ENCODE measurements around the gene ANTXR1. TPM values are rescaled to one million over a fixed set of nuclear protein-coding genes. Genes with fewer than 3 reads are reported as not detected.
A peak's percentile ranks its signal among the peaks of the same experiment; 100 is the strongest.

Gene ANTXR1
- total and polyA plus RNA-seq, 2 donors (not counting 1 experiment from before 2014, with no cell fraction given): 44.6 to 101 TPM

DNA sequence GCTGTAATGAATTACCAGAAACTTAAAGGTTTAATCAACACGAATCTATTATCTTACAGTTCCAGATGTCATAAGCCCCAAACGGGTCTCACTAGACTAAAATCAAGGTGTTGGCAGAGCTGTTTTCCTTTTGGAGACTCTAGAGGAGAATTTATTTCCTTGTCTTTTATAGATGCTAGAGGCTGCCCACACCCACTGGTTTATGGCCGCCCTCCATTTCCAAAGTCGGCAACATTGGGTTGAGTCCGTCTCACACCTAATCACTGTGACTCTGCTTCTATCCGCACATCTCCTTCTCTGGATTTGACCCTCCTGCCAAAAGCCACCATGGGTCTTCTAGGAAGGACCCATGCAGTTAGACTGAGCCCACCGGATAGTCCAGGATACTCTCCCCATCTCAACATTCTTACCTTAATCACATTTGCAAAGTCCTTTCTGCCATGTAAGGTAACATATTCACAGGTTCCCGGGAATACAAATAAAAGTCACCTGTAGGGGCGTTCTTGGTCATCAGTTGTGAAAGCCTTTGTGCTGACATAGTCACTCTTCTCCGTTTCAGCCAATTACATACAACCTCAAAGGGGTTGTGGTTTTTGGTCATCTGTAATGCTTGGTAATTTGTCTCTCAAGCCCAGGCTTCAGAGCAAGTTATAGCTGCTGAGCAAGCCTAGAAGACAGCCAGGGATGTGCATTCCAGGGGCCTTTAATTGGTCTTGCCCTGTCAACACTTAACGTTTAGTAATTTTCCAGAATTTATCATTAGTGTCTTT, 179.4 kb downstream of the ANTXR1 start:
- Histone ChIP-seq H2AFZ (ENCODE audit: low read length) (no peak overlapping the region), H3K79me2 (ENCODE audit: control insufficient read depth, insufficient read depth, low read length) (no peaks in the 10 kb centered on the region), H3K36me3 (ENCODE audit: control insufficient read depth, insufficient read depth, low read length) (peaks cover 2% of the 10 kb centered on the region), H3K4me1 (ENCODE audit: control insufficient read depth, extremely low read depth, insufficient read depth, low read length) (peaks cover 6% of the 10 kb centered on the region), H4K20me1 (ENCODE audit: control insufficient read depth, extremely low read depth, insufficient read depth, low read length) (no peaks in the 10 kb centered on the region), H3K9ac (ENCODE audit: insufficient read depth, low read length) (no peak overlapping the region), H3K27ac (ENCODE audit: insufficient read depth, low read length) (no peak overlapping the region), H3K9me3 (ENCODE audit: control insufficient read depth, insufficient read depth, low read depth, low read length) (no peaks in the 10 kb centered on the region), H3K4me2 (ENCODE audit: extremely low read depth, insufficient read depth, low read length) (no peak overlapping the region), H3K4me3 (replicated peaks in 1 of 4; ENCODE audit: control extremely low read depth in 1 of 4, insufficient read depth in 1 of 4, low read depth in 3 of 4, low read length in 4 of 4) (no peak overlapping the region), H3K27me3 (ENCODE audit: control insufficient read depth, insufficient read depth, low read length) (no peaks in the 10 kb centered on the region)
- peak in 1 of 2 donors; percentile 69 for DNase-seq (ENCODE audit: low read depth in 2 of 2)
- TF ChIP-seq EZH2 (IDR thresholded peaks at IDR 0.05; ENCODE audit: low read length, missing control alignments): no peak
- TF ChIP-seq, protein P1, sequence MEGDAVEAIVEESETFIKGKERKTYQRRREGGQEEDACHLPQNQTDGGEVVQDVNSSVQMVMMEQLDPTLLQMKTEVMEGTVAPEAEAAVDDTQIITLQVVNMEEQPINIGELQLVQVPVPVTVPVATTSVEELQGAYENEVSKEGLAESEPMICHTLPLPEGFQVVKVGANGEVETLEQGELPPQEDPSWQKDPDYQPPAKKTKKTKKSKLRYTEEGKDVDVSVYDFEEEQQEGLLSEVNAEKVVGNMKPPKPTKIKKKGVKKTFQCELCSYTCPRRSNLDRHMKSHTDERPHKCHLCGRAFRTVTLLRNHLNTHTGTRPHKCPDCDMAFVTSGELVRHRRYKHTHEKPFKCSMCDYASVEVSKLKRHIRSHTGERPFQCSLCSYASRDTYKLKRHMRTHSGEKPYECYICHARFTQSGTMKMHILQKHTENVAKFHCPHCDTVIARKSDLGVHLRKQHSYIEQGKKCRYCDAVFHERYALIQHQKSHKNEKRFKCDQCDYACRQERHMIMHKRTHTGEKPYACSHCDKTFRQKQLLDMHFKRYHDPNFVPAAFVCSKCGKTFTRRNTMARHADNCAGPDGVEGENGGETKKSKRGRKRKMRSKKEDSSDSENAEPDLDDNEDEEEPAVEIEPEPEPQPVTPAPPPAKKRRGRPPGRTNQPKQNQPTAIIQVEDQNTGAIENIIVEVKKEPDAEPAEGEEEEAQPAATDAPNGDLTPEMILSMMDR (conservative IDR thresholded peaks at IDR 0.05 in 1 of 2, IDR thresholded peaks at IDR 0.05 in 1 of 2; ENCODE audit: low read depth in 1 of 2, low read length in 2 of 2): no peak

DNA sequence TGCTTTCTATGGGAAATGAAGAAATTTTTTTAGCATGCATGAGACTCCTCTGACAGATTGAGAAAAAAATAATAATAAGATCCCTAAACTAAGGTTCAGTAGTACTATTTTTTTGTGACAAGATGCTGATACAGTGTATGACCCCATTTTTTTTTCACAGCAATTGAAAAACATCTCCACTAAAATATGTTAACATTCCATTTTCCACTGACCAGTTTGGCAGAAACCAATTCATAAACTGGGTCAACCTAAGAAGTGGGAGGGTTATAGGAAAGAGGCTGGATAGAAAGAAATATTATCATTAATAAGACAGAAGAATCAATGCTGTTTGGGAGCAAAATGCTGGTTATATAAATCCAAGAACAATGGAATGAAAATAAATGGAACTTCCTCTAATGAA, 182.7 kb downstream of the ANTXR1 start:
- peaks cover 2% of the 10 kb centered on the region for H3K36me3 ChIP-seq (ENCODE audit: control insufficient read depth, insufficient read depth, low read length)
- H3K4me3 ChIP-seq (replicated peaks in 1 of 4; ENCODE audit: control extremely low read depth in 1 of 4, insufficient read depth in 1 of 4, low read depth in 3 of 4, low read length in 4 of 4): no peak overlapping the region
- no peak overlapping the region for H2AFZ ChIP-seq (ENCODE audit: low read length)
- DNase-seq (ENCODE audit: low read depth in 2 of 2): no peak
- H3K9ac ChIP-seq (ENCODE audit: insufficient read depth, low read length): no peak overlapping the region
- no peaks in the 10 kb centered on the region for H3K9me3 ChIP-seq (ENCODE audit: control insufficient read depth, insufficient read depth, low read depth, low read length)
- H3K27ac ChIP-seq (ENCODE audit: insufficient read depth, low read length): peak overlapping the region; percentile 85
- H3K27me3 ChIP-seq (ENCODE audit: control insufficient read depth, insufficient read depth, low read length): no peaks in the 10 kb centered on the region
- H3K79me2 ChIP-seq (ENCODE audit: control insufficient read depth, insufficient read depth, low read length): no peaks in the 10 kb centered on the region
- H4K20me1 ChIP-seq (ENCODE audit: control insufficient read depth, extremely low read depth, insufficient read depth, low read length): no peaks in the 10 kb centered on the region
- H3K4me1 ChIP-seq (ENCODE audit: control insufficient read depth, extremely low read depth, insufficient read depth, low read length): peaks cover 16% of the 10 kb centered on the region
- TF ChIP-seq EZH2 (IDR thresholded peaks at IDR 0.05; ENCODE audit: low read length, missing control alignments): no peak
- TF ChIP-seq, protein P1 (conservative IDR thresholded peaks at IDR 0.05 in 1 of 2, IDR thresholded peaks at IDR 0.05 in 1 of 2; ENCODE audit: low read depth in 1 of 2, low read length in 2 of 2): no peak
- no peak overlapping the region for H3K4me2 ChIP-seq (ENCODE audit: extremely low read depth, insufficient read depth, low read length)

DNA sequence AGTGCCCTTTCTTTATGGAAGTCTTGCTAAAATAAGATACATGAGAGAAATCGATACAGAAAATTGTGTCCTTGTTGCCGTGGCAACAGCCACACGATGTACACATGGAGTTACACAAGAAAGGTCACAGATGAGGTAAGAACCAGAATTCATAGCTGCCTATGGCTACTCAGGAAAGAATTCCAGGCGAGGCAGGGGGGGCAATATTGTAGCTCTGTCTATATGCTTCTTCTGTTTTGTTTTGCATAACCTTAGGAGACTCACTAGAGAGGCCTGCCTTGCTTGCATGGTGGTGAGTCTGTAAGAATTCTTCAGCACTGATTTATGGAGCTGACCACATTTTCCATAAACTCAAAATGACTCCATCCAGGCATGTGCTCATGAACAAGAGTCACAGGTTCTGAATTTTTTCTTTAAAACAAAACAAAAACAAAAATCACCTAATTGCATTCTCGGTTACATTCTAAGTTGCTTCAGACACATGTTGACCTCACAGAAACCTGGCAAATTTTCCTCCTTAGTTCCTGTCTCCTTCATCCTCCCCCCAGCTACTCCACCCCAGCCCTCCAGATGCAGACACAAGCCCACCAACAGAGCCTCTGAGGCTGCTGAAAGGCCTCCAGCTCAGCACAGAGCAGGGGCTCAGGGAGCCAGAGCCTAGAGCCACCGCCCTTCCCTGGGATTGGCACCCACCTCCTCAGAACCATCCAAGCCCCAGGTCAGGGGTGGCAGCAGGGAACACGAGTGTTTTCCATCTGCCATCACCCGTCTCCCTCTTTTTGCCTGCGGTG, 183.5 kb downstream of the ANTXR1 start:
- Histone ChIP-seq H3K4me2 (ENCODE audit: extremely low read depth, insufficient read depth, low read length) (no peak overlapping the region), H3K36me3 (ENCODE audit: control insufficient read depth, insufficient read depth, low read length) (peaks cover 2% of the 10 kb centered on the region), H4K20me1 (ENCODE audit: control insufficient read depth, extremely low read depth, insufficient read depth, low read length) (no peaks in the 10 kb centered on the region)

More for the DNA sequence above, 183.5 kb downstream of the ANTXR1 start:
- Histone ChIP-seq H3K9me3 (ENCODE audit: control insufficient read depth, insufficient read depth, low read depth, low read length) (no peaks in the 10 kb centered on the region), H3K9ac (ENCODE audit: insufficient read depth, low read length) (no peak overlapping the region), H2AFZ (ENCODE audit: low read length) (no peak overlapping the region), H3K4me1 (ENCODE audit: control insufficient read depth, extremely low read depth, insufficient read depth, low read length) (peaks cover 16% of the 10 kb centered on the region), H3K4me3 (replicated peaks in 1 of 4; ENCODE audit: control extremely low read depth in 1 of 4, insufficient read depth in 1 of 4, low read depth in 3 of 4, low read length in 4 of 4) (no peak overlapping the region), H3K27ac (ENCODE audit: insufficient read depth, low read length) (peak overlapping the region; percentile 85), H3K27me3 (ENCODE audit: control insufficient read depth, insufficient read depth, low read length) (no peaks in the 10 kb centered on the region), H3K79me2 (ENCODE audit: control insufficient read depth, insufficient read depth, low read length) (no peaks in the 10 kb centered on the region)
- peak; percentile 76 to 89 for DNase-seq (ENCODE audit: low read depth in 2 of 2)
- TF ChIP-seq, protein P1 (conservative IDR thresholded peaks at IDR 0.05 in 1 of 2, IDR thresholded peaks at IDR 0.05 in 1 of 2; ENCODE audit: low read depth in 1 of 2, low read length in 2 of 2): no peak
- TF ChIP-seq EZH2 (IDR thresholded peaks at IDR 0.05; ENCODE audit: low read length, missing control alignments): no peak
